Activated B cell treated with CpG ODN at 0.5 μM for 24 hours (primary cell): ENCODE data around the gene LRSAM1. TPM values are rescaled to one million over a fixed set of nuclear protein-coding genes. Genes with fewer than 3 reads are reported as not detected.

Experiments used
- ATAC-seq: fragments of 200-7000 bp; cut with Tn5 transposase; one replicate; pipeline ENCODE4 v1.10.0; 2021; ENCODE audit warnings: low read depth, mild to moderate bottlenecking, moderate library complexity
- CTCF ChIA-PET: fragments of 350-600 bp; sonication (Branson Sonifier 250); formaldehyde crosslinking; loops from one replicate; lab custom pipeline; 2021; ENCODE audit warnings: antibody characterized with exemption; lab: Charles Lee
- POLR2A ChIA-PET: fragments of 350-600 bp; sonication (Branson Sonifier 250); formaldehyde crosslinking; loops from one replicate; lab custom pipeline; 2021; ENCODE audit warnings: antibody characterized with exemption; lab: Charles Lee
- DNase-seq: peaks from one replicate; pipeline ENCODE4 v3.0.0; 2022
- H3K27ac Mint-ChIP-seq: one replicate; pipeline ENCODE4 v1.8.0; 2020; ENCODE audit warnings: mixed read lengths
- H3K27me3 Mint-ChIP-seq: one replicate; pipeline ENCODE4 v1.8.0; 2021; ENCODE audit warnings: mixed read lengths
- H3K36me3 Mint-ChIP-seq: one replicate; pipeline ENCODE4 v1.8.0; 2021; ENCODE audit warnings: low read depth, mixed read lengths
- H3K4me1 Mint-ChIP-seq: one replicate; pipeline ENCODE4 v1.8.0; 2021; ENCODE audit warnings: mixed read lengths
- H3K4me3 Mint-ChIP-seq: one replicate; pipeline ENCODE4 v1.8.0; 2020; ENCODE audit warnings: mild to moderate bottlenecking, mixed read lengths
- H3K9me3 Mint-ChIP-seq: one replicate; pipeline ENCODE4 v1.8.0; 2020; ENCODE audit warnings: mixed read lengths
- intact Hi-C: fragments of 100-400 bp; cut with micrococcal nuclease; formaldehyde crosslinking; loops from one replicate; pipeline ENCODE4 v1.15.1; 2024
- total RNA-seq: library from RNA; stranded (reverse); gene quantifications from 2 replicates; pipeline ENCODE4 v1.2.3, GENCODE V29; 2022
- TF ChIP-seq, protein P1 (sequence below): fragments of 200-600 bp; IDR thresholded peaks from one replicate; pipeline ENCODE4 v1.8.0; 2022; ENCODE audit warnings: antibody characterized with exemption, mild to moderate bottlenecking

The LRSAM1 gene
- total RNA-seq, 1 donor from 2014 or later = 23.9 TPM

DNA sequence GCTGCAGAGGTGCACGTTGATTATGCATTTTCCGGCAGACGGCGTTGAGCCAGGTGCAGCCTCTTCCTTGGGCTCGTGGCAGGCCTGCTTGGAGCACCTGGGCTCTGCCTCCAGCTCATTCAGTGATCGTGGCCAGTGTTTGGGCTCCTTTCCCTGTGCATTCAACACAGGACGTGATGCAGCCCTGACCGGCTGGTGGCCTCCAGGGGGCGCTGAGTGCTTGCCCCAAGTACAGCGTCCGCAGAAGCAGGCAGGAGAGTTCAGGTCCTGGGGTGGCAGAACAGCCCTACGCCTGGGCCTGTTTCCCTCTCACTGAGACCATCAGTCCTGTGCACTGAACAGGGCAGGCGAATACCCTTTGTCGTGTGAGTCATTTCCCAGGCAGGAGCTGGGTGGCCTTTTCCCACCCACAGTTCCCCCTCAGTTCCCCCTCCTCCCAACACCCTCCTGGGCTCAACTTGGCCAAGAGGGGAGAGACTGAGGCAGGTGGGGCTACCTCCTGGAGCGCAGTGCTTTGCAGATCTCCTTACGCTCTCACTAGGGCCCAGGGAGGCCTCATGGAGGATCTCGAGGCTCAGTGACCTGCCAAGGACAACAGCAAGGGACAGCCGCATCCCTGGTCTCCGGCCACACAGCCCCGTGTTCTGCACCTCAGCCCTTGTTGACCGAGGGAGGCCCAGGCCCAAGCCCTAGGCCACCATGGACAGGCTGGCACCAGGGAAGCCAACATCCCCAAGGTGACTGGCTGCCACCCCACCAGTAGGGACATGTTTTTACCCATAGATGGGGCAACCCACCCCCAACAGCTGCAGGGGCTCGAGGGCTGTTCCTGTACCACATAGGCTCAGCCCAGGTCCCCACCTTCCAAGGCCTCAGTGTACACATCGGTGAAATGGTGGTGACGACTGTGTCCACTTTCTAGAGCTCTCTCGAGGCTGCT, 52.9 kb downstream of the LRSAM1 start:
- ChIA-PET POLR2A (interaction anchor here (1.1 kb wide), 1 partner anchor 230 kb away, joined by 3 read pairs; no protein-coding TSS in a partner anchor), CTCF (interaction anchor here (0.8 to 2.5 kb wide), 8 partner anchors 15 to 530 kb away, joined by 3 to 19 read pairs (median 6); partner anchors contain the start of gene TOR2A)
- Mint-ChIP-seq H3K4me3 (no peak overlapping the region), H3K27ac (no peak overlapping the region), H3K9me3 (no peaks in the 10 kb centered on the region), H3K4me1 (no peaks in the 10 kb centered on the region), H3K27me3 (no peaks in the 10 kb centered on the region), H3K36me3 (peaks cover 4% of the 10 kb centered on the region)
- ATAC-seq = peak; percentile 93
- TF ChIP-seq, protein P1, sequence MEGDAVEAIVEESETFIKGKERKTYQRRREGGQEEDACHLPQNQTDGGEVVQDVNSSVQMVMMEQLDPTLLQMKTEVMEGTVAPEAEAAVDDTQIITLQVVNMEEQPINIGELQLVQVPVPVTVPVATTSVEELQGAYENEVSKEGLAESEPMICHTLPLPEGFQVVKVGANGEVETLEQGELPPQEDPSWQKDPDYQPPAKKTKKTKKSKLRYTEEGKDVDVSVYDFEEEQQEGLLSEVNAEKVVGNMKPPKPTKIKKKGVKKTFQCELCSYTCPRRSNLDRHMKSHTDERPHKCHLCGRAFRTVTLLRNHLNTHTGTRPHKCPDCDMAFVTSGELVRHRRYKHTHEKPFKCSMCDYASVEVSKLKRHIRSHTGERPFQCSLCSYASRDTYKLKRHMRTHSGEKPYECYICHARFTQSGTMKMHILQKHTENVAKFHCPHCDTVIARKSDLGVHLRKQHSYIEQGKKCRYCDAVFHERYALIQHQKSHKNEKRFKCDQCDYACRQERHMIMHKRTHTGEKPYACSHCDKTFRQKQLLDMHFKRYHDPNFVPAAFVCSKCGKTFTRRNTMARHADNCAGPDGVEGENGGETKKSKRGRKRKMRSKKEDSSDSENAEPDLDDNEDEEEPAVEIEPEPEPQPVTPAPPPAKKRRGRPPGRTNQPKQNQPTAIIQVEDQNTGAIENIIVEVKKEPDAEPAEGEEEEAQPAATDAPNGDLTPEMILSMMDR = no peak
- intact Hi-C loops = loop anchor here (1.0 kb wide), 5 partner anchors 82 to 417 kb away; no protein-coding TSS in a partner anchor
- DNase-seq = peak; percentile 60

DNA sequence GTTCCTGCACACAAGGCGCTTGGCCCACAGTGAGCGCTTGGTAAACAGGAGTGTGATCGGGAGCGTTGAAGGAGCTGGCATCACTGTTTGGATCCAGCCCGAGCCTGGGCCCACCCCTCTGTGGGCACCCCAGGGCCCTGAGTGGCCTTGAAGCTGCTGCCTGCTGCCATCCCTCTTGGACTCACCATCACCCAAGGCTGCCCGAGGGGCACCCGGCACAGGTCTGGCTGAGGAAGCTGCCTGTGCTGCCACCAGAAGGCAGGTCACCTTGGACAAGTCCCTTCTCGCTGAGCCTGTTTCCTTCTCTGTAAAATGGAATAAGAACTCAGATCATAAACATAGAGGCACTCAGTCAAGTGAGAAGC, 53.6 kb downstream of the LRSAM1 start:
- no peaks in the 10 kb centered on the region for H3K27me3 Mint-ChIP-seq
- no peak for ATAC-seq
- no peak for DNase-seq
- ChIA-PET POLR2A (interaction anchor here (1.1 kb wide), 1 partner anchor 230 kb away, joined by 3 read pairs; no protein-coding TSS in a partner anchor), CTCF (interaction anchor here (0.7 to 2.5 kb wide), 6 partner anchors 14 to 530 kb away, joined by 3 to 19 read pairs (median 4); partner anchors contain the start of gene TOR2A)
- no peaks in the 10 kb centered on the region for H3K4me1 Mint-ChIP-seq
- TF ChIP-seq, protein P1 = no peak
- H3K4me3 Mint-ChIP-seq = no peak overlapping the region
- H3K36me3 Mint-ChIP-seq = peaks cover 4% of the 10 kb centered on the region
- no peak overlapping the region for H3K27ac Mint-ChIP-seq
- H3K9me3 Mint-ChIP-seq = no peaks in the 10 kb centered on the region
- intact Hi-C loops = loop anchor here (1.0 kb wide), 5 partner anchors 81 to 416 kb away; no protein-coding TSS in a partner anchor

DNA sequence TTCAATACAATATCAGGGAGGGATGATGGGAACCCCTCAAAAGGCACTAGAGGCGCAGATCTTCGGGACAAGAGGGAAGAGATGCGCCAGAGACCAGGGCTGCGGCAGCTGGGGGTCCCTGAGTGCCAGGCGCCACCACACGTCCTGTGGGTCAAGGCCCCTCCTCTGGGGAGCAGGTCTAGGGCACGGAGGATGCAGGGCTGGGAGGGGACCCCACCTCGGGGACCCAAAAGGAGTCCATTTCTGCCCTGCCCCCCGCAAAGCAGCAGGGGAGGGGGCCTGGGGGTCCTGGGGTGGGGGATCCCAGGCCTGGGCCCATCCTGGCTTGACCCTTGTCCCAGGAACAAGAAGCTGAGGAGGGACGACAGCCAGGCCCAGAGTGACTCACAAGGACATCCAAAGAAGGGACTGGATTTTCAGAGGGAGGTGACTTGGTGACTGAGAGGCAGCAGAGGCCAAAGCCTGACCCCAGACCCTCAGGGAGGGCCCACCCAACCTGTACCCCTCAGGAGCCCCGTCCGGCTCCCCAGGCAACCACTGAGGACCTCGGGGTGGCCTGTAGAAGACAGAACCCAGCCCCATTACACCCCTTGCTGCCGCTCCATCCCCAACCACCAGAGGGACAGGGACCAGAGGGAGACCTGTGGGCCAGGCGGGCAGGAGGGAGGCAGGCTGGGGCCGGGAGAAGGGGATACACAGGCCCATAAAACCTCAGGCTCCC, 54.2 kb downstream of the LRSAM1 start:
- no peaks in the 10 kb centered on the region for H3K4me1 Mint-ChIP-seq
- no peak overlapping the region for H3K27ac Mint-ChIP-seq
- H3K36me3 Mint-ChIP-seq = peaks cover 4% of the 10 kb centered on the region
- H3K27me3 Mint-ChIP-seq = no peaks in the 10 kb centered on the region
- intact Hi-C loops = no loop called here
- ChIA-PET CTCF (interaction anchor here (0.7 to 2.5 kb wide), 4 partner anchors 80 to 415 kb away, joined by 3 to 19 read pairs (median 8); partner anchors contain the start of gene TOR2A), POLR2A (no interaction called here)
- no peak overlapping the region for H3K4me3 Mint-ChIP-seq
- TF ChIP-seq, protein P1 = no peak
- ATAC-seq = peak; percentile 40
- DNase-seq = no peak
- H3K9me3 Mint-ChIP-seq = no peaks in the 10 kb centered on the region

DNA sequence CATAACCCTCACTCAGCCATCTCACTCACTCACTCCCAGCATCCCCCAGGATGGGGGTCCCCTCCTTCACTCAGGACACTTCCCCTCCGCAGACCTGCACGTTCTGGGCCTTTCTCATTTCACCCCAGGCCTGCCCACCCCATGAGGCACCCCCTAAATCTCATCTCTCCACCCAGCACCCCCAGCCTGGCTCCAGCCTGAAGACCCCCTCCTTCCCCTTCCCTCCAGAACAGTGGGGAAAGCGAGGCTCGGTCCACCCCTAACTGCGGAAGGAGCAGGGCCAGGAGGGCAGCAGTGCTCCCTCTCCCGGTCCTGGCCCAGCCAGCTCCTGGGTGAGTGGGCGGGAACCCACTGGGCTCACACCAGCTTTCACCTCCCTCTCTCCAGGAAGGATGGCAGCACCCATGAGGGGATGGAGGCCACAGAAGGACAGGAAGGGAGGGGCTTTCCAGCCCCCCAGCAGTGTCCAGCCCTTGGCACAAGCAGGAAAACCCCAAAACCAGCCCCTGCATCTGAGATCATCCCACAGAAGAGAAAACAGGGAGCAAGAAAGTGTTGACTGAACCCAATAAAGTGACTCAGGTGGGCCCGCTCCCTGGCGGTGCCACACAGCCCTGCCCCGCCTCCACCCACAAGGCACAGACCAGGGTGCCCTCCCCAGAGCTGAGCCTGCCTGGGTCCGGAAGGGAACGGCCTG, 55.0 kb downstream of the LRSAM1 start:
- no peak for ATAC-seq
- Mint-ChIP-seq H3K4me3 (no peak overlapping the region), H3K9me3 (no peaks in the 10 kb centered on the region), H3K27me3 (no peaks in the 10 kb centered on the region), H3K4me1 (no peaks in the 10 kb centered on the region), H3K36me3 (peaks cover 4% of the 10 kb centered on the region), H3K27ac (no peak overlapping the region)
- ChIA-PET CTCF (no interaction called here), POLR2A (no interaction called here)
- intact Hi-C loops = no loop called here
- DNase-seq = no peak
- TF ChIP-seq, protein P1 = no peak
